Adrenal gland (tissue), 5 donors: ENCODE results near the gene SLC25A21.

Experiments
- POLR2A ChIP-seq, 2 donors: fragments of 450-650 bp; IDR thresholded peaks; one replicate each; pipeline ENCODE4 v1.6.1; 2017; ENCODE audit warnings: antibody characterized with exemption in 2 of 2, mild to moderate bottlenecking in 2 of 2, moderate library complexity in 1 of 2
- TF ChIP-seq, protein P1 (sequence below), 6 experiments: fragments of 450-650 bp in 4 of 6; fragments of 200-600 bp in 2 of 6; sonication (generic) in 1 of 6; IDR thresholded peaks; 1 replicate in 5 of 6; 2 replicates in 1 of 6; pipeline versions ENCODE4 v1.5.1 to v1.8.0; 2016 to 2021; ENCODE audit warnings: antibody characterized with exemption in 6 of 6, mild to moderate bottlenecking in 2 of 6, moderate library complexity in 1 of 6
- donor health status: DM: no; HTN: no; CAD: no.

DNA sequence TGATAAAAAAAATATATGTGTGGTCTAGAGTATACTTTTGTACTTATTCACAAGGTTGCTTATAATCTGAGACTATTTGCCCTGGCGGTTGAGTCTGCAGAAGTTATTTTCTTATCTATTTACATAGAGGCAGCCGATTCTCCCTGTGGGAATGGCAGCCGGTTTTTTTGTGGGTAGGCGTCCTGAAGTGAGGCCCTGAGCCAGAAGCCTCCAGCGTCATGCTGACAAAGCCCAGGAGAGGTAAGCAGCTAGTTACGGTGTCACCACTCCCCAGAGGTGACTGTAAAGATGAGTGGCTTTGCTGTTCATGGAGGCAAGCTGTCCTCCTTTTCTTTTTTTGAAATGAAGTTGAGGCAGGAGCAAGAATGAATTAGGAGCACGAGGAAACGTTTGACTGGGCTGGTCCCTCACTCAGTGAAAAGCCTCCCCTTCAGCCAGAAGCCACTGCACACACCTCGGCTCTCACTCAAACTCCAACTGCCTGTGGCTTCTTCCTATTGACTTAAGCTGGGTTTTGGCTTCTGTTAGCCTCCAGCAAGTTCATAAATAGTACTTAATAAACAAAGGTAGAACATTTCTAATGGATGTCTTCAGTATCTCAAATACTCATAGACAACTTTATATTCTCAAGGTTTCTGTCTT, 489.2 kb downstream of the SLC25A21 start:
- TF ChIP-seq, protein P1, sequence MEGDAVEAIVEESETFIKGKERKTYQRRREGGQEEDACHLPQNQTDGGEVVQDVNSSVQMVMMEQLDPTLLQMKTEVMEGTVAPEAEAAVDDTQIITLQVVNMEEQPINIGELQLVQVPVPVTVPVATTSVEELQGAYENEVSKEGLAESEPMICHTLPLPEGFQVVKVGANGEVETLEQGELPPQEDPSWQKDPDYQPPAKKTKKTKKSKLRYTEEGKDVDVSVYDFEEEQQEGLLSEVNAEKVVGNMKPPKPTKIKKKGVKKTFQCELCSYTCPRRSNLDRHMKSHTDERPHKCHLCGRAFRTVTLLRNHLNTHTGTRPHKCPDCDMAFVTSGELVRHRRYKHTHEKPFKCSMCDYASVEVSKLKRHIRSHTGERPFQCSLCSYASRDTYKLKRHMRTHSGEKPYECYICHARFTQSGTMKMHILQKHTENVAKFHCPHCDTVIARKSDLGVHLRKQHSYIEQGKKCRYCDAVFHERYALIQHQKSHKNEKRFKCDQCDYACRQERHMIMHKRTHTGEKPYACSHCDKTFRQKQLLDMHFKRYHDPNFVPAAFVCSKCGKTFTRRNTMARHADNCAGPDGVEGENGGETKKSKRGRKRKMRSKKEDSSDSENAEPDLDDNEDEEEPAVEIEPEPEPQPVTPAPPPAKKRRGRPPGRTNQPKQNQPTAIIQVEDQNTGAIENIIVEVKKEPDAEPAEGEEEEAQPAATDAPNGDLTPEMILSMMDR (IDR thresholded peaks at IDR 0.05) = no peak
- no peak for TF ChIP-seq POLR2A (IDR thresholded peaks at IDR 0.05)
